ENCODE measurements around the gene TACR3.
A peak's percentile ranks its signal among the peaks of the same experiment; 100 is the strongest.
"Not testable (repeated sequence)": the region's sequence is repeated elsewhere in the genome, so short reads cannot be mapped to it uniquely, and the experiment has no call there.

The TACR3 gene, protein sequence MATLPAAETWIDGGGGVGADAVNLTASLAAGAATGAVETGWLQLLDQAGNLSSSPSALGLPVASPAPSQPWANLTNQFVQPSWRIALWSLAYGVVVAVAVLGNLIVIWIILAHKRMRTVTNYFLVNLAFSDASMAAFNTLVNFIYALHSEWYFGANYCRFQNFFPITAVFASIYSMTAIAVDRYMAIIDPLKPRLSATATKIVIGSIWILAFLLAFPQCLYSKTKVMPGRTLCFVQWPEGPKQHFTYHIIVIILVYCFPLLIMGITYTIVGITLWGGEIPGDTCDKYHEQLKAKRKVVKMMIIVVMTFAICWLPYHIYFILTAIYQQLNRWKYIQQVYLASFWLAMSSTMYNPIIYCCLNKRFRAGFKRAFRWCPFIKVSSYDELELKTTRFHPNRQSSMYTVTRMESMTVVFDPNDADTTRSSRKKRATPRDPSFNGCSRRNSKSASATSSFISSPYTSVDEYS

DNA sequence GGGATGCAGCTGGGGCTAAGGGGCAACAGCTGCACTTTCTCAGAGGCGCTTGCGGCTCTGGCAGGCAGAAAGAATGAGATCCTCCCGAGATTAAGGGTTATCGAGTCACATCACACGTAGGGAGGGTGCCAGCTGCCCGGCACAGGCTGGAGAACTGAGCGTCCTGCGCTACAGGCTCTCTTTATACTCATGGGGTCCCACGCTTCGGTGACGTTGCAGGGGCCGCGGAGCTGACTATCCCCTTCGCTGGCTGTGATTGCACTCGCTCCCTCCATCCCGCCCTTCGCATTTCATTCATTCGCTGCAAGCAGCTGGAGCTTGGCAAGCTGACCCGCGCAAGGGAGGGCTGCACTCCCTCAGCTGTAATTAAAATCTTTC lies at the start of gene TACR3:
Gene TACR3, minus strand, starts transcription at position 156 of the 378 bp plus-strand sequence. CDS start 310 bp downstream, outside the sequence.
- DNase-seq, result no peak

DNA sequence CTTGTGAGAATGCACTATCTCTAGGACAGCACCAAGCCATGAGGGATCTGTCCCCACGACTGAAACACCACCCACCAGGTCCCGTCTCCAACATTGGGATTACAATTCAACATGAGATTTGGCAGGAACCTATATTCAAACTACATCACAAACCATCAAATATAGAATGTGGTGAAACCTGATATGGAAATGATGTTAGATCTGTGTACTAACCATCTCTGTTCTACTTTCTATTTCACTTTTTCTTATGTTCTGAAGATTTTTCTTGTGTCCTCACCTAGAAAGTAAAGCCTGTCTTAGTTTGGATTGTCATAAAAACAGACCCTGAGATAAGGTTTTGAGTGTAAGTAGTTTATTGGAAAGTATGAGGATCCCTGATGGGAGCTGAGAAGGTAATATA lies 37.8 kb upstream of the TACR3 start:
- DNase-seq, result no peak

DNA sequence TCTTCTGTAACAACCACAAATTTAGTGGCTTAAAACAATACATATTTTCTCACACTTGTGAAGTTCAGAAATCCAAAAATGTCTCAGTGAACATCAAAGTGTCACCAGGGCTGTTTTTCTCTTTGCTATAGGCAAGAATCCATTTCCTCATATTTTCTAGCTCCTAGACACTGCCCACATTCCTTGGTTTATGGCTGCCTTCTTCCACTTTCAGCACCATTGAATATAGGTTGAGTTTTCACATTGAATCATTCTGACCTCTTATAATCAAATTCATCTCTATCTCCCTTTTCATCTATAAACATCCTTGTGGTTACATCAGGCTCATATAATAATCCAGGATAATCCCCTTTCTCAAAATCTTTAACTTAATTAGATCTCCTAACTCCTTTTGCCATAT lies 37.0 kb upstream of the TACR3 start:
- no peak for DNase-seq

DNA sequence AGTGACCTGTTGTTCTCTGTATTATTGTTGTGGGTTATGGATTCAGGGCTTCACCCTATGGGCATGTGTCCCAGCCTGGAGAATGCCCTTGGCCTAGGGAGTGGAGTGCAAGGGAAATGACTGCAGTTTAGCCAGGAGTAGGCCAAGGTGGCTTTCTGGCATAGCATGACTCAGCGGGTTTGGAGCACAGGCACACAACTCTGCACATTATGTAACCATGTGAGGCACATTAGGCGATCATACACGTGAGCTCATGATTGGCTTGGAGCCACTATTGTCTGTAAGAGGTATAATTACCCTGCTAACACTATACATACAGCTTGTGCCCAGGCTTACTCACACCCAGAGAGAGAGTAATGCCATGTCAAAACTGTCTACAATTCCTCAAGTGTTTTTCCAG lies 35.1 kb upstream of the TACR3 start:
- DNase-seq, result peak; percentile 36

DNA sequence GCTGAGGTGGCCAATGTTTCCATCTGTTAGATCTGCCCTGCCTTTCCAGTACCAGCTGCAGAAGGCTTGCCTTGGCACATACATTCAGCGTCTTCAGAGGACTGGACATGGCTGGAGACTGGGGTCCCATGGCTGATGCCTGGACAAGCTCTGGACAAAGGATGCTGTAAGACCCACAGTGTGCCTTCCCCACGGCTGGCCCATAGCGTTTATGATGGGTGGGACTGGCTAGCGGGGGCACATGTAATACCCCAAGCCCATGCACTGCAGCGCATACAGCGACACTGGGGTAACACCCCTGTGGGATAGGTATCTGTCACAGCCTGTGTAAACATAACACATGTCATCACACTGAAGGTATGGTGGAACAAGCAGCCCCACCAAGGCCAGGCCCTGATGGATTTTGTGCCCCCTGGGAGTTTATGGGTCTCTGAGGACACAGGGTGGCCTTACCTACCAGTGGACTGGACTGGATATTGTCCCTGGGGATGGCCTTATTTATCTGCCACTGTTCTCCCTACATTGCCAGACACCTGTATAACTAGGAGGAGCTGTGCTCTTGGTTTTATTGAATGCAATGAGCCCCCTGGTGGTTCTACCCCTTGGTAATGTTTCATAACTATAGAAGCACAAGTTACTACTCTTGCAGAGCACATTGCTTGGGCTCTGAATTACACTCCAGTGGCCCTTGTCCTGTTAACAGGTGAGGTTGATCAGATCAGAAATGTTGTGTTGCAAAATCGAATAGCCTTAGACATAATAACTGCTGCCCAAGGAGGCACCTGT lies 34.3 kb upstream of the TACR3 start:
- DNase-seq, result no peak

DNA sequence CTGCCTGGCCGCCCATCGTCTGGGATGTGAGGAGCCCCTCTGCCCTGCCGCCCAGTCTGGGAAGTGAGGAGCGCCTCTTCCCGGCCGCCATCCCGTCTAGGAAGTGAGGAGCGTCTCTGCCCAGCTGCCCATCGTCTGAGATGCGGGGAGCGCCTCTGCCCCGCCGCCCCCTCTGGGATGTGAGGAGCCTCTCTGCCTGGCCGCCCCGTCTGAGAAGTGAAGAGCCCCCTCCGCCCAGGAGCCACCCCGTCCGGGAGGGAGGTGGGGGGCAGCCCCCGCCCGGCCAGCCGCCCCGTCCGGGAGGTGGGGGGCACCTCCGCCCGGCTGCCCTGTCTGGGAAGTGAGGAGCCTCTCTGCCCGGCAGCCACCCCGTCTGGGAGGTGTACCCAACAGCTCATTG lies 3.4 kb upstream of the TACR3 start:
- not testable (repeated sequence) for DNase-seq

DNA sequence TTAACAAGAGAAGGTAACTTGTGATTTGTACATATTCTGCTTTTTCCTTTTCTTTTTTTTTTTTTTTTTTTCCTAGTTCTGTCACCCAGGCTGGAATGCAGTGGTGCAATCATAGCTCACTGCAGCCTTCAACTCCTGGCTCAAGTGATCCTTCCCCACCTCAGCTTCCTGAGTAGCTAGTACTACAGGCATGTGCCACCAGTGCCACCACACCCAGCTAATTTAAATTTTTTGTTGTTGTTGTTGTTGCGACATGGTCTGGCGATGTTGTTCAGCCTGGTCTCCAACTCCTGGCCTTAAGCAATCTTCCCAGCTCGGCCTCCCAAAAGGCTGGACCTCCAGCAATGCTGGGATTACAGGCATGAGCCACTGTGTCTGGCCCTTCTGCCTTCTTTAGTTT lies 1.5 kb upstream of the TACR3 start:
- DNase-seq, result no peak

DNA sequence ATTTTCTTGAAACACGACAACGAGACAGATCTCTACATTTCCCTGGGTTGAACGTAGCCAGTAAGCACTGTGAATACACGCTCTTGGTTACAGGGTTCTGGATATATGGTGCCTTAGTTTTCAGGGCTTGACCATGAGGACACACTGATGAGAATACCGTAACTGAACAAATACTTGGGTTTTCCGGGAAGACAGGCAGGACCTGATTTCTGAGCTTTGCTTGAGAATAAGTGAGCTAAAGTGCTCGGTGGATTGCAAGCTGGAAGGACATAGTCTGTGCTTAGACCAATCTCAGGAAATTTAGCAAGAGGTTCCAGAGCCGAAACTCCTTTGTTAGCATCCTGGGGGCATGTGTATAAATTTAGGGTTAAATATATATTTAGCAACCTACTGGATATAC lies 876 bp upstream of the TACR3 start:
- DNase-seq, result no peak

DNA sequence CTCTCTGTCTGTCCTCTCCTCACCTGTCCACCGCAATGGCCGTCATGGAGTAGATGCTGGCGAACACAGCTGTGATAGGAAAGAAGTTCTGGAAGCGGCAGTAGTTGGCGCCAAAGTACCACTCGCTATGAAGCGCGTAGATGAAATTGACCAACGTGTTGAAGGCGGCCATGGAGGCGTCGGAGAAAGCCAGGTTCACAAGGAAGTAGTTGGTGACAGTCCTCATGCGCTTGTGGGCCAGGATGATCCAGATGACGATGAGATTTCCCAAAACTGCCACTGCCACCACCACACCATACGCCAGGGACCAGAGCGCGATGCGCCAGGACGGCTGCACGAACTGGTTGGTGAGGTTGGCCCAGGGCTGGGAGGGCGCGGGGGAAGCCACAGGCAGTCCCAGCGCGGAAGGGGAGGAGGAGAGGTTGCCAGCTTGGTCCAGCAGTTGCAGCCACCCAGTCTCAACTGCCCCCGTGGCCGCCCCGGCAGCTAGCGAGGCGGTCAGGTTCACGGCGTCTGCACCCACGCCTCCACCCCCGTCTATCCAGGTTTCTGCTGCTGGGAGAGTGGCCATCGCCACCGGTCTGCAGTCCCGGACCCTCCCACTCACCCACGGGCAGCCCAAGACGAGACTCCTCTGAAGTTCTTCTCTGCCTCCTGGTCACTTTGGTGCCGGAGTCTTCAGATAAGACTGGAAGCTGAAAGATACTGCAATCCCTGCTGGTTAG lies 518 bp downstream of the TACR3 start:
- DNase-seq, result no peak

DNA sequence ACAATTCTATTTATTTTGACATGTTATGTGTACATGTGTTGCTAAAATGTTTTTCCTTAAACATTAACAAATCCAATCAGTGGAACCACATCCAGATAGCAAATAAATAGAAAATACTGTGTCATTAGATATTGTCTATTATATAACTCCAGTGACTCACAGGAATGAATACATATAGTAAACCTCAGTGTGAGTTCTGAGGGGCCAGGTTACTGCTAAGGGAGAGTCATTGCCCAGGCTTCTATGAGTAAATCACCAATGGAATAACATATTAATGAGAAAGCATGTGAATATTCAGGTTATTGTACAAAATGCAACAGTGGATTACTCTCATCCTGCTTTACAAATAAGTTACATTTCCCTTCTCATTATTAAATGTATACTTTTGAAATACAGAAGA lies 27.2 kb downstream of the TACR3 start:
- DNase-seq, result no peak

DNA sequence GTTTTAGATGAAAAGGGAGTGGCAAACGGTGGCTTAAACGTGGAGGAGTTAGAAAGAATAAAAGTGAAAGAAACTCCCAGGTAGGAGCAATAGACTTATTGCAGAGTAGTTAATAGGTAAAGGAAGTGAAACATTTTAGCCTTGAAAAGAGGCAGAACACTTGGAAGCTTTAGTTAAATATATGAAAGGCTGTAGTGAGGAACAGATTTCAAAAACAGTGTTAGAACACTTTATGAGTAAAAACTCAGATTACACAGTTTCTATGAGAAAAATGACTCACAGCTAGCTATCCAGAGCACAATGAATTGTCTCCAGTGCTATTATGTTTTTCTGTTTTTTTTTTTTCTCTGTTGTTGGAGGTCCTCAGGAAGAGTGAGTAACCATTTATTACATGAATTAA lies 45.8 kb downstream of the TACR3 start:
- no peak for DNase-seq

DNA sequence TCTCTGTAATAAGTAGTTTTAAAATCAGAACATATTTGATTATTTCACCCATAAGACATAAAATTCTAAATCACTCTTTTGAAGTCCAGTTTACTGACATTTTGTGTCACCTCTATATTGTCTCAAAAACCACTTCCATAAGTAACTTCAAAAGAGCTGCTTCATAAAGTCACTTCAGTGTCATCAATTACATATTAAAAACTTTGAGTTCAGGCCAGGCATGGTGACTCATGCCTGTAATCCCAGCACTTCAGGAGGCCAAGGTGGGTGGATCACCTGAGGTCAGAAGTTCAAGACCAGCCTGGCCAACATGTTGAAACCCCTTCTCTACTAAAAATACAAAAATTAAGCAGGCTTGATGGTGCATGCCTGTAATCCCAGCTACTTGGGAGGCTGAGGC lies 53.0 kb downstream of the TACR3 start:
- not testable (repeated sequence) for DNase-seq

DNA sequence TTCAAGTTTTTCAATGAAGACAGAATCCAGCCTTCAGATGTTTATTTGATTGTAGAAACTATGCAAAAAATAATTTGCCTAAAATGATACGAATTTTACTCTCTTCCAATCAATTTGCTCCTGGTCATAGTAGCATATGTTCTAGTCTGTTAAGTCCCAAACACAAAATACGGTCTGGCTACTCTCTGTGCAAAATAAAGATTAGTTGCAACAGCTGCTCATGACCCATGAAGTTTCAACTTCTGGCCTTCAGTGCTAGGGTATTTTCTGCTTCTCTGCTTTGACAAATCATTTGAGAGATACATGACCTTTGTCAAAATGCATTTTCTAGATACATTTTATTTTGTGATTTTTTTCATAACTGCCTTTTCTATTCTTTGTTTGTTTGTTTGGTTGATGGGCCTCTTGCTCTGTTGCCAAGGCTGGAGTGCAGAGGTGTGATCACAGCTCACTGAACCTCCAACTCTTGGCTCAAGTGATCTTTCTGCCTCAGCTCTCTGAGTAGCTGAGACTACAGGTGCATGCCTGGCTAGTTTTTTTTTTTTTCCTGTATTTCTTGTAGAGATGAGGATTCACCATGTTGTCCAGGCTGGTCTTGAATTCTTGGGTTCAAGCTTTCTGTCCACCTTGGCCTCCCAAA lies 55.2 kb downstream of the TACR3 start:
- DNase-seq, result no peak

DNA sequence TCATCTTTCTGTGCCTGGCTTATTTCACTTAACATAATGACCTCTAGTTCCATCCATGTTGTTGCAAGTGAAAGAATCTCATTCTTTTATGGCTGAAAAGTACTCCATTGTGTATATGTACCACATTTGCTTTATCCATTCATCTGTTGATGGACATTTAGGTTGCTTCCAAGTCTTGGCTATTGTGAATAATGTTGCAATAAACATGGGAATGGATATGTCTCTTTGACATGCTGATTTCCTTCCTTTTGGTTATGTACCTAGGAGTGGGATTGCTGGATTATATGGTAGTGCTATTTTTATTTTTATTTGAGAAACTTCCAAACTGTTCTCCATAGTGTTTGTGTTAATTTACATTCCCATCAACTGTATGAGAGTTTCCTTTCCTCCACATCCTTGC lies 71.2 kb downstream of the TACR3 start:
- no peak for DNase-seq

DNA sequence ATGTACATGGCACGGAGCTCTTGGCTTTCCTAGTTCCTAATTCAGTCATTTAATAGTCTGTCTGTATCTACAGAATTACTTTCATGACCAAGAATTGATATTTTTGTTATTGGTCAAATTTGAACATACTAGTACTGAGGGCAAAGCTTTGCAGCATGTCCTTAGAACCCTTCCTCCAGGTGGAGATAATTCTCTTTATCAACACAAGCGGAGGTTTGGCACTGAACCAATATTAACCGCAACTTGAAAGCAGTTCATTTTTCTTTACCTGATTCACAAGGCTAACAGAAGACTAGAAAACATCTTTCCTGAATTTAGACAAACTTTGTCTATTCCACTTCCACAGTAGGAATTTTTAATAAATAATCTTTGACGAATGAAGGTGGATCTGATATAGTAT lies 73.8 kb downstream of the TACR3 start:
- DNase-seq, result no peak

DNA sequence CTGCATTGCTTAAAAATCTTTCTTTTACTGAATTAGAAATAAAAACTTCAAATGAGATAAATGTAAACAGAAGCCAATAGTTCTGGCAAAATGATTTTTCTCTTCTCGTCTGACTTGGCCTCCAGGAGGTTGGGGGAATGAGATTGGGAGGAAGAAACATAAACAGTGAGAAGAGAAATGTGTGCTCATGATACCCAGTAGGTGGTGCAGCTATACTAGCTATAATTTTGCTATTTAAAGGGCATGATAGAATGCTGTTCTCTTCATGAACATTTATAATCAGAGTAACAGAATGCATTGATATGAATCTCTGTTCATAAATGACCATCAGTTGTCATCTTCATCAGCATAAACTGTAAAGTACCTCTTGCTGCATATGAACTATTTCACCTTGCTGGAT lies 85.5 kb downstream of the TACR3 start:
- no peak for DNase-seq

DNA sequence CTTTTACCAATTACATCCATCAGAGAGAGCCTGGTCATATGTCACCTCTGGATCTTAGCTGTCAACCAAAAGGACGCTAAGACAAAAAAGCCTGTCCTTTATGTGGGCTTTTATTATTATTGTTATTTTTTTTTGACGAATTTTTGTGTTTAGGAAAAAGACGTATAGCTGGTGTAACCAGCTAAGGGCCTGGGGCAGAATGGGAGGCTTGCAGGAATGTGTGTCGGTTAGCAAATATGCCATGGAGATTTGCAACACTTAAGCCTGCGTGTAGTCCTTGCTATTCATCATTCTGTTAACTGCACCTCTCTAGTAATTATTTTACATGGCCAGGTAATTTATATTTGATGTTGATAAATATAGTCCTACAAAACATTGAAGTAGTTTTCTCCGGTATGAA lies 93.5 kb downstream of the TACR3 start:
- DNase-seq, result no peak

DNA sequence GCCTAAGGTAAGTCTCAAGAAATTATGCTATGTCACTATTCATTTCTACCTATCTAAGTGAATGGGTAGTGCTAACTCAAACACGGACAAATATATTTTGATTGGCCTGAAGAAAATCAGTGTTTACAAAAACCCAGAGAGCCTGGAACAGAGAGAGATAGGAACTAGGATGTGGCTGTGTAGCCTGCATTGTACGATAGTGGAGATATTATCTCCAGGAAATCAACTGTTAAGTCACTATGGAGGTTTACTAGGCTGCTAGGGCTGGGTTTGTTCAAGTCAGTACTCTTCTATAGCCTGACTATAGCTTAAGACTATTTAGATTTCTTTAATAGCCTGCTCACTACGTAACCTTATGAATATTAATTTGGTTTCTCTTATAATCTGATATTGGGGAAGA lies 127.9 kb downstream of the TACR3 start:
- DNase-seq, result no peak

DNA sequence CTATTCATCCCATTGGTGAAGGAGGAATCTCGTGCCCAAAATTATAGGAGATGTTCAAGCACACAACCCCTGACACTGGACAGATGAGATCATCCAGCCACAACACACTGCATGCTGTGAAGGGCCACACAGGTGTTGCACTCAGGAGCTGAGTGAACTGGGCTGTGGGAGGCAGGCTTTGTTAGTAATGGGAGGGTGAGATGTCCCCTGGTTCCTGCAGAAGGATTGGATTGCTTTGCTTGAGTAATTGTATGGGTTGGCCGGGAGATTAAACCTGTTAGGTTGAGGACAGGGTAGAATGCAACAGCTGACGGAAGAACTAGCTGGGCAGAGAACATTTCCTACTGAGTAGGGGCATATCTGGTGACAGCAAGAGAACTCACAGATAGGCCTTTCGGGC lies 152.2 kb downstream of the TACR3 start:
- no peak for DNase-seq

DNA sequence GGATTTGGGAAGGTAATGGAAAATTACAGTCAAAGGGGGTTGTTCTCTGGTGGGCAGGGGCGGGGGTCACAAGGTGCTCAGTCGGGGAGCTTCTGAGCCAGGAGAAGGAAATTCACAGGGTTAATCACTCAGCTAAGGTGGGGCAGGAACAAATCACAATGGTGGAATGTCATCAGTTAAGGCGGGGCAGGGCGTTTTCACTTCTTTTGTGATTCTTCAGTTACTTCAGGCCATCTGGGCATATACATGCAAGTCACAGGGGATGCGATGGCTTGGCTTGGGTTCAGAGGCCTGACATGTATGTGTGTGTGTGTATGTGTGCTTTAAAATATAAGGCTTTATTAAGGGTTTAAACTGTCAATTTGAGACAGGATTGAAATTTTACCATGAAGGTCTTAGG lies 160.6 kb downstream of the TACR3 start:
- DNase-seq, result not testable (repeated sequence)
